H7 (cell line): ENCODE results near the gene DNAJC17. TPM values are rescaled to one million over a fixed set of nuclear protein-coding genes. Genes with fewer than 3 reads are reported as not detected.

Experiments
- DNase-seq: peaks from one replicate; pipeline ENCODE4 v3.0.0; 2012
- H3K27me3 ChIP-seq: 2 replicates; pipeline ENCODE4 v1.6.0; 2011; ENCODE audit warnings: mild to moderate bottlenecking, low read length; ENCODE audit not compliant: control insufficient read depth, insufficient read depth
- H3K36me3 ChIP-seq: replicated peaks from 2 replicates; pipeline ENCODE4 v1.5.1; 2011; ENCODE audit warnings: low read length; ENCODE audit not compliant: control insufficient read depth, insufficient read depth
- H3K4me3 ChIP-seq: 2 replicates; pipeline ENCODE4 v1.5.1; 2011; ENCODE audit warnings: low read depth, mild to moderate bottlenecking, control low read depth, low read length, moderate library complexity; ENCODE audit not compliant: insufficient read depth
- total RNA-seq: library from RNA; depleted of rRNA; stranded (reverse); fragments of >200 nt; shearing (Covaris generic); gene quantifications from 2 replicates; pipeline ENCODE4 v1.2.3, GENCODE V29; 2014

The DNAJC17 gene
- total RNA-seq, 1 experiment from 2014 or later = 34.6 TPM

GRCh38 chr15:40815042-40815698 is 7.9 kb upstream of the DNAJC17 start:
- Histone ChIP-seq H3K27me3 (no peaks in the 10 kb centered on the region), H3K4me3 (no peak overlapping the region), H3K36me3 (peaks cover 4% of the 10 kb centered on the region)
- DNase-seq = no peak

DNA sequence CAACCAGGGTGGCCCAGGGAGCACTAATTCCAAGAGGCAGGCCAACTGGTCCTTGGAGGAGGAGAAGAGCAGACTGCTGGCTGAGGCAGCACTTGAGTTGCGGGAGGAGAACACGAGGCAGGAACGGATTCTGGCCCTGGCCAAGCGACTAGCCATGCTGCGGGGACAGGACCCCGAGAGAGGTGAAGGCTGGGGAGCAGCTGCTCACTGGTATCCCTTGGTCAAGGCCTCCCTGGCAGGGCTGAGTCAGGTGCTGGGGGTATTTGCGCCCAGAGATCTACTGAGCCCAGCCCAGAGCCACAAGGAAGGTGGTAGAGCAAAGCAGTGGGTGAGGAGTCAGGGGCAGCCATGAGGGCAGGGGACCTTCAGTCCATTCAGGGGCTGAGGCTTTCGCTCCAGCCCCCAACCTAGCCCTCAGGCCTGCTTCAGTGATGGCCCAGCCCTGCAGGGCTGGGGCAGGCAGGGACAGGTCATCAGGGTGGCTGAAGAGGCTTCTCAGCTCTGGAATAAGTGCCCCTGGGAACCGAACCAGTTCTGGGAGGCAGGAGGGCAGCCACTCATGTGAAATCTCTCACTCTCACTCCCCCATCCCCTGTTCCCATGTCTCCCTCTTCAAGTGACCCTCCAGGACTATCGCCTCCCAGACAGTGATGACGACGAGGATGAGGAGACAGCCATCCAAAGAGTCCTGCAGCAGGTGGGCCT is 5.6 kb upstream of the DNAJC17 start:
- peaks cover 4% of the 10 kb centered on the region for H3K36me3 ChIP-seq
- H3K4me3 ChIP-seq = no peak overlapping the region
- no peak for DNase-seq
- H3K27me3 ChIP-seq = no peaks in the 10 kb centered on the region

GRCh38 chr15:40808861-40809450 is 1.7 kb upstream of the DNAJC17 start:
- H3K4me3 ChIP-seq = no peak overlapping the region
- no peaks in the 10 kb centered on the region for H3K27me3 ChIP-seq
- peaks cover 4% of the 10 kb centered on the region for H3K36me3 ChIP-seq
- no peak for DNase-seq

GRCh38 chr15:40807888-40808461 is 702 bp upstream of the DNAJC17 start:
- Histone ChIP-seq H3K36me3 (peaks cover 2% of the 10 kb centered on the region), H3K4me3 (peak overlapping the region; percentile 100), H3K27me3 (no peaks in the 10 kb centered on the region)
- DNase-seq = no peak

GRCh38 chr15:40806672-40807027 is 623 bp downstream of the DNAJC17 start:
- H3K36me3 ChIP-seq = no peaks in the 10 kb centered on the region; the same call in 1 of the 2 replicates
- peak overlapping the region; percentile 100 for H3K4me3 ChIP-seq
- no peak for DNase-seq
- no peaks in the 10 kb centered on the region for H3K27me3 ChIP-seq

DNA sequence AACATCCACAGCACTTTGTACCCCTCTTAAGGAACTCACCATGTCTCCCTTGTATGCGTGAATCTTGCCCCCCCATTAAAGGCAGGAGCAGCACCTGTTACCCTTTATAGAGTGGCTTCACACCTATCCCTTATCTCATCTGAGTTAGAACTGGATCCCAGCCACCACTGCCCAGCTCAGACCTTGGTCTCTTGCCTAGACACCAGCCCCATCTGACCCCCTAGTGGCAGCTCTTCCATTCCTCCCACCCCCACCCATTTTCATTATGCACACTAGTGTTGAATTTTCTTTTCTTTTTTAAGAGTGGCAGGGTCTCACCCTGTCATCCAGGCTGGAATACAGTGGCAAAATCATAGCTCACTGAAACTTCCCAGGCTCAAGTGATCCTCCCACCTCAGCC is 3.6 kb downstream of the DNAJC17 start:
- no peaks in the 10 kb centered on the region for H3K36me3 ChIP-seq
- no peak overlapping the region for H3K4me3 ChIP-seq
- DNase-seq = peak; percentile 40
- H3K27me3 ChIP-seq = no peaks in the 10 kb centered on the region

DNA sequence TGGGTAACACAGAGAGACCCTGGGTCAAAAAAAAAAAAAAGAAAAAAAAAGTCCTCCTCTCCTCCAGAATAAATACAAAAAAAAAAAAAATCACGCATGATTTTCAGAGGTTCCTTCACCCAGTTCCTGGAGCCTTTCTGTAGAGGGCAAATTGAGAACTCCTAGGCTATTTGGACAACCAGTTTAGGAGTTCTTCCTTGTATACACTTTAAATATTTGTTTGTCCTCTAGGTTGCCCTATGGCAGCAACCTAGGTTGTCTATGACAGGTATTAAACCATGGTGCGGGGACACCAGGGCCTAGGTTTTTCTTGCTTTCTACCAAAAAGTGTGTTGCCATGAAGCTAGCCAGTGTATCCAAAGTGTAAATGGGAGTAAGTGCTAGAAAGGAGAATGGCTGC is 4.2 kb downstream of the DNAJC17 start:
- DNase-seq = no peak
- Histone ChIP-seq H3K27me3 (no peaks in the 10 kb centered on the region), H3K4me3 (no peak overlapping the region), H3K36me3 (no peaks in the 10 kb centered on the region)

- DNase-seq = no peak
- H3K27me3 ChIP-seq = no peaks in the 10 kb centered on the region
- H3K36me3 ChIP-seq = no peaks in the 10 kb centered on the region
- H3K4me3 ChIP-seq = no peak overlapping the region
Observed at GRCh38 chr15:40799523-40799922, 7.8 kb downstream of the DNAJC17 start.

- no peaks in the 10 kb centered on the region; the same call in 1 of the 2 replicates for H3K36me3 ChIP-seq
- H3K27me3 ChIP-seq = no peaks in the 10 kb centered on the region
- no peak for DNase-seq
- H3K4me3 ChIP-seq = no peak overlapping the region
Observed at GRCh38 chr15:40796512-40796911, 10.8 kb downstream of the DNAJC17 start.

DNA sequence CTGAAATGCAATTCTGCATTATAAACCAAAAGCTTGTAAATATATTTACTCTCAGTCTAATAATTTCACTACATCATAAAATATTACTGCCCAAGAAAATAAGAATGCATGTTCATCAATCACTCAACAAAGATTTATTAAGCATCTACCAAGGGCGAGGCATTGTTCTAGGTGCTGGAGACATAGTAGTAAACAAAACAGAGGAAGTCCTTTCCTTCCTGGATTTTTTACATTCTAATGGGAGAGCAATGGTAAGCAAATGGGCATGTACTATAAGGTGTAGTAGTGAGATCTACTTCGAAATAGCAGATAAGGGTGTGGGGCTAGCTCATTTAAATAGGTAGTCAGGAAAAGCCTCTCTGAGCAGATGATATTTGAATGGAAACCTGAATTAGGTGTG is 11.2 kb downstream of the DNAJC17 start:
- Histone ChIP-seq H3K4me3 (no peak overlapping the region), H3K27me3 (no peaks in the 10 kb centered on the region), H3K36me3 (no peaks in the 10 kb centered on the region; the same call in 1 of the 2 replicates)
- DNase-seq = no peak

DNA sequence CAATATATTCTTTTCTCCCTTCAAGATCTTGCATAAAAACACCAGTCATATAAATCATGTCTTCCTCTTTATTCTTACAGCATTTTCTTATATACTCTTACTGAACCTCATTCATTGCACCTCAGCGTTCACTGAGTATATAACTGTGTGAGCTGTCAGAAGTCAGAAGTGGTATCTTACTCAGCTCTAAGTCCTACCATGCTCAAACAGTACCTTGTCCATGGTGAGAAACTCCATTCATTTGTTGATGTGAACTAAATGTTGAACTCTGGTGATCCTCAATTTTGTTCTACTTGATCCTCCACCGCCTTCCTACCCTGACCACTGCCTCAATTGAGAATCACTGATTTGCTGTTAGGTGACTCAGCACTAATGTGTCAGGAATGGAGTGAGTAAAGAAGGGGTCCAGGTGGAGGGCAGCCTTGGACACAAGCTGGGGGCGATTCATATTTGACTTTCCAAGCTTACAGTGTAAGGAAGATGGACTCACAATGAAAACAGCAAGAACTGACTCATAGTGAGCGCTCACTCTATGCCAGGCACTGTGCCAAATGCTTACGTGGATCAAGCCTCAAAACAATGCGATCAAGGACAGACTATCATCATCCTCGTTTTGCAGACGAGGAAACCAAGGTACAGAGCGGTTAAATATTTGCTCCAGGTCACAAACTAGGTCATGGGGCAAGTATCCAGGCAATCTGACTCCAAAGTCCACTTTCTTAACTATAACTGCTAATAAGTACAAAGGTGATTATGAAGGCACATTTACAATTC is 13.9 kb downstream of the DNAJC17 start:
- H3K27me3 ChIP-seq = no peaks in the 10 kb centered on the region
- DNase-seq = no peak
- no peaks in the 10 kb centered on the region; the same call in 1 of the 2 replicates for H3K36me3 ChIP-seq
- no peak overlapping the region for H3K4me3 ChIP-seq

DNA sequence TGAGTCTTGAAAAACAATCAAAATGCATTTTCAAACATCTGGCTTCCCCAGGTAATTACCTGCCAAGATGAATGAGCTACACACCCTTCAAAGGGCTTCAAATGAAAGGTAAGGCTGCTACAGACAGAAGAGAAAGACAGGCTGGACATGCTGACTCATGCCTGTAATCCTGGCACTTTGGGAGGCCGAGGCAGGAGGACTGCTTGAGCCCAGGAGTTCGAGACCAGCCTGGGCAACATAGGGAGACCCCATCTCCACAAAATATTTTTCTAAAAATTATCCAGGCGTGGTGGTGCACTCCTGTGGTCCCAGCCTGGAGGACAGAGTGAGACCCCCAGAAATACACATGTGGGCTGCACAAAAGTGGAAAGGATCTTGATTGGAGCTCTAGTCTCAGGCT is 14.9 kb downstream of the DNAJC17 start:
- no peaks in the 10 kb centered on the region; the same call in 1 of the 2 replicates for H3K36me3 ChIP-seq
- H3K4me3 ChIP-seq = no peak overlapping the region
- no peak for DNase-seq
- H3K27me3 ChIP-seq = no peaks in the 10 kb centered on the region

DNA sequence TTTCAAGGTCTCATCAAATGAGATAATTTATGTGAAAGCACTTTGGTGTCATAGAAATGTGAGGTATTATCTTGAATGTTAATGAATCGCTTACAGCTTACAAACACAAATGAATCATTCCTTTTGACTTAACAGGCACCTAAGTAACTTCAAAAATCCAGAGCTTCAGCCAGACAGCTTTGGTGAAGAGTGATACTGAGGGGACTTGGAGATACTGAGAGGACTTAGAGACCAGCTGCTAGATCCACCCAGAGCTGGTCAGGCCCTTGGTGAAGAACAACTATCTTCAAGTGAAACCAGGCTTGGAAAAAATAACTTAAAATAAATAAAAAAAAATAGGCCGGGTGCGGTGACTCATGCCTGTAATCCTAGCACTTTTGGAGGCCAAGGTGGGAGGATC is 16.6 kb downstream of the DNAJC17 start:
- DNase-seq = no peak
- no peaks in the 10 kb centered on the region; the same call in 1 of the 2 replicates for H3K36me3 ChIP-seq
- H3K4me3 ChIP-seq = no peak overlapping the region
- no peaks in the 10 kb centered on the region for H3K27me3 ChIP-seq

GRCh38 chr15:40789999-40790398 is 17.3 kb downstream of the DNAJC17 start:
- no peaks in the 10 kb centered on the region; the same call in 1 of the 2 replicates for H3K36me3 ChIP-seq

More at GRCh38 chr15:40789999-40790398, 17.3 kb downstream of the DNAJC17 start:
- no peak for DNase-seq
- no peak overlapping the region for H3K4me3 ChIP-seq
- H3K27me3 ChIP-seq = no peaks in the 10 kb centered on the region
